Measurements from ENCODE around the gene NUP153.
A peak's percentile ranks its signal among the peaks of the same experiment; 100 is the strongest.

Gene NUP153

GRCh38 chr6:17705778-17706579 is 746 bp downstream of the NUP153 start:
- H3K4ac ChIP-seq (ENCODE audit: low read depth in 1 of 2, low read length in 2 of 2) = peak overlapping the region; percentile 81 to 91
- H2BK15ac ChIP-seq (ENCODE audit: low read depth, poor library complexity, severe bottlenecking) = peak overlapping the region; percentile 94
- H3K27me3 ChIP-seq (ENCODE audit: control insufficient read depth in 1 of 2, insufficient read depth in 1 of 2, low read length in 2 of 2) = no peaks in the 10 kb centered on the region
- H3K18ac ChIP-seq (ENCODE audit: low read depth in 1 of 2, low read length in 2 of 2) = peak overlapping the region; percentile 95 to 96
- H3K4me1 ChIP-seq (ENCODE audit: control insufficient read depth, insufficient read depth, low read depth, low read length) = peaks cover 6% of the 10 kb centered on the region
- peak overlapping the region in 1 of 2 experiments; percentile 73 for H2BK12ac ChIP-seq (ENCODE audit: low read length in 2 of 2)
- under 1% methylated on average over 49 of the region's 58 CpGs for WGBS
- H3K79me1 ChIP-seq (replicated peaks; ENCODE audit: low read length, poor library complexity, severe bottlenecking) = peaks cover 6% of the 10 kb centered on the region
- peak overlapping the region; percentile 88 for H3K27ac ChIP-seq (ENCODE audit: low read length, poor library complexity, severe bottlenecking)
- no peaks in the 10 kb centered on the region for H3K36me3 ChIP-seq (ENCODE audit: control insufficient read depth in 1 of 2, insufficient read depth in 2 of 2, low read depth in 1 of 2, low read length in 2 of 2)
- H3K23ac ChIP-seq (ENCODE audit: low read length in 2 of 2) = peak overlapping the region in 1 of 2 experiments; percentile 70
- peak overlapping the region; percentile 74 to 94 for H3K14ac ChIP-seq (ENCODE audit: low read length in 2 of 2)
- H2BK5ac ChIP-seq (ENCODE audit: low read depth, low read length, poor library complexity, severe bottlenecking) = peak overlapping the region; percentile 60
- peak overlapping the region; percentile 61 for H2BK120ac ChIP-seq (ENCODE audit: low read depth, low read length)
- peak overlapping the region; percentile 31 for H2AK5ac ChIP-seq (ENCODE audit: low read length, severe bottlenecking)
- H3K9me3 ChIP-seq (ENCODE audit: control insufficient read depth, low read length) = no peaks in the 10 kb centered on the region
- peak overlapping the region; percentile 98 for H4K8ac ChIP-seq (ENCODE audit: low read length)
- H4K91ac ChIP-seq (ENCODE audit: low read length) = peak overlapping the region; percentile 97
- H3K4me2 ChIP-seq (ENCODE audit: low read length, poor library complexity, severe bottlenecking) = peak overlapping the region; percentile 95
- peak; percentile 85 for DNase-seq
- H3K9ac ChIP-seq (ENCODE audit: low read length) = peak overlapping the region; percentile 96
- peak overlapping the region; percentile 92 to 99 for H3K4me3 ChIP-seq (ENCODE audit: insufficient read depth in 1 of 2, low read depth in 1 of 2, low read length in 2 of 2)
- peak overlapping the region; percentile 87 for H2AFZ ChIP-seq (ENCODE audit: low read depth, low read length)

GRCh38 chr6:17705428-17705777 is 1.3 kb downstream of the NUP153 start:
- peak overlapping the region; percentile 31 for H2AK5ac ChIP-seq (ENCODE audit: low read length, severe bottlenecking)
- no peak overlapping the region for H2BK15ac ChIP-seq (ENCODE audit: low read depth, poor library complexity, severe bottlenecking)
- H3K79me1 ChIP-seq (replicated peaks; ENCODE audit: low read length, poor library complexity, severe bottlenecking) = peaks cover 6% of the 10 kb centered on the region
- peak; percentile 71 for DNase-seq
- no peaks in the 10 kb centered on the region for H3K9me3 ChIP-seq (ENCODE audit: control insufficient read depth, low read length)
- H3K23ac ChIP-seq (ENCODE audit: low read length in 2 of 2) = no peak overlapping the region
- no peaks in the 10 kb centered on the region for H3K27me3 ChIP-seq (ENCODE audit: control insufficient read depth in 1 of 2, insufficient read depth in 1 of 2, low read length in 2 of 2)
- H3K18ac ChIP-seq (ENCODE audit: low read depth in 1 of 2, low read length in 2 of 2) = no peak overlapping the region
- no peak overlapping the region for H3K4ac ChIP-seq (ENCODE audit: low read depth in 1 of 2, low read length in 2 of 2)
- no peak overlapping the region for H3K14ac ChIP-seq (ENCODE audit: low read length in 2 of 2)
- peak overlapping the region; percentile 95 for H3K4me2 ChIP-seq (ENCODE audit: low read length, poor library complexity, severe bottlenecking)
- peak overlapping the region; percentile 92 to 99 for H3K4me3 ChIP-seq (ENCODE audit: insufficient read depth in 1 of 2, low read depth in 1 of 2, low read length in 2 of 2)
- H4K8ac ChIP-seq (ENCODE audit: low read length) = no peak overlapping the region
- no peak overlapping the region for H2AFZ ChIP-seq (ENCODE audit: low read depth, low read length)
- peak overlapping the region; percentile 96 for H3K9ac ChIP-seq (ENCODE audit: low read length)
- H3K36me3 ChIP-seq (ENCODE audit: control insufficient read depth in 1 of 2, insufficient read depth in 2 of 2, low read depth in 1 of 2, low read length in 2 of 2) = no peaks in the 10 kb centered on the region
- peak overlapping the region; percentile 88 for H3K27ac ChIP-seq (ENCODE audit: low read length, poor library complexity, severe bottlenecking)
- H2BK120ac ChIP-seq (ENCODE audit: low read depth, low read length) = no peak overlapping the region
- peak overlapping the region; percentile 60 for H2BK5ac ChIP-seq (ENCODE audit: low read depth, low read length, poor library complexity, severe bottlenecking)
- H2BK12ac ChIP-seq (ENCODE audit: low read length in 2 of 2) = no peak overlapping the region
- peaks cover 6% of the 10 kb centered on the region for H3K4me1 ChIP-seq (ENCODE audit: control insufficient read depth, insufficient read depth, low read depth, low read length)
- WGBS = 0% methylated on average over 7 of the region's 10 CpGs
- H4K91ac ChIP-seq (ENCODE audit: low read length) = no peak overlapping the region

- Histone ChIP-seq H3K4me3 (ENCODE audit: insufficient read depth in 1 of 2, low read depth in 1 of 2, low read length in 2 of 2) (peak overlapping the region in 1 of 2 experiments; percentile 53), H2AK5ac (ENCODE audit: low read length, severe bottlenecking) (no peak overlapping the region), H3K18ac (ENCODE audit: low read depth in 1 of 2, low read length in 2 of 2) (no peak overlapping the region), H4K91ac (ENCODE audit: low read length) (no peak overlapping the region), H2BK5ac (ENCODE audit: low read depth, low read length, poor library complexity, severe bottlenecking) (no peak overlapping the region), H3K27me3 (ENCODE audit: control insufficient read depth in 1 of 2, insufficient read depth in 1 of 2, low read length in 2 of 2) (no peaks in the 10 kb centered on the region), H3K9me3 (ENCODE audit: control insufficient read depth, low read length) (no peaks in the 10 kb centered on the region), H3K27ac (ENCODE audit: low read length, poor library complexity, severe bottlenecking) (peak overlapping the region; percentile 8), H3K79me1 (replicated peaks; ENCODE audit: low read length, poor library complexity, severe bottlenecking) (peaks cover 6% of the 10 kb centered on the region), H2BK120ac (ENCODE audit: low read depth, low read length) (no peak overlapping the region), H3K23ac (ENCODE audit: low read length in 2 of 2) (no peak overlapping the region), H4K8ac (ENCODE audit: low read length) (no peak overlapping the region), H3K4me1 (ENCODE audit: control insufficient read depth, insufficient read depth, low read depth, low read length) (peaks cover 6% of the 10 kb centered on the region), H3K14ac (ENCODE audit: low read length in 2 of 2) (no peak overlapping the region), H3K36me3 (ENCODE audit: control insufficient read depth in 1 of 2, insufficient read depth in 2 of 2, low read depth in 1 of 2, low read length in 2 of 2) (peaks cover 0 to under 1% of the 10 kb centered on the region in 2 experiments), H2AFZ (ENCODE audit: low read depth, low read length) (no peak overlapping the region), H2BK15ac (ENCODE audit: low read depth, poor library complexity, severe bottlenecking) (no peak overlapping the region), H3K9ac (ENCODE audit: low read length) (peak overlapping the region; percentile 70), H3K4ac (ENCODE audit: low read depth in 1 of 2, low read length in 2 of 2) (no peak overlapping the region), H3K4me2 (ENCODE audit: low read length, poor library complexity, severe bottlenecking) (no peak overlapping the region), H2BK12ac (ENCODE audit: low read length in 2 of 2) (no peak overlapping the region)
- 23% methylated on average over 1 of the region's 1 CpG for WGBS
- peak; percentile 88 for DNase-seq
Measured at GRCh38 chr6:17703256-17703694, 3.5 kb downstream of the NUP153 start.

Data from mesenchymal stem cell (in vitro differentiated cells and primary cell).